Stomach (tissue), 9 donors: ENCODE measurements around the gene SPI1. TPM values are rescaled to one million over a fixed set of nuclear protein-coding genes. Genes with fewer than 3 reads are reported as not detected.

Experiments
- DNase-seq, 2 donors: peaks; one replicate each; pipeline versions ENCODE4 v3.0.0 to v3.0.0-alpha.2; 2013 to 2019
- H3K27ac ChIP-seq, 5 donors: fragments of 200-600 bp in 4 of 5; sonication (generic) in 4 of 5; one replicate each; pipeline ENCODE4 v1.5.1; 2013 to 2019; ENCODE audit warnings: mild to moderate bottlenecking in 1 of 5, moderate library complexity in 1 of 5
- H3K27me3 ChIP-seq, 3 donors: fragments of 200-600 bp; sonication (generic); one replicate each; pipeline ENCODE4 v1.5.1; 2017 to 2019; ENCODE audit warnings: mixed run types in 1 of 3
- H3K36me3 ChIP-seq, 4 donors: fragments of 200-600 bp; sonication (generic); 1 replicate in 3 of 4; 2 replicates in 1 of 4; pipeline ENCODE4 v1.5.1; 2016 to 2019
- H3K4me1 ChIP-seq, 4 donors: fragments of 200-600 bp; sonication (generic); one replicate each; pipeline ENCODE4 v1.5.1; 2016 to 2019
- H3K4me3 ChIP-seq, 4 donors: fragments of 200-600 bp; sonication (generic) in 3 of 4; one replicate each; pipeline ENCODE4 v1.5.1; 2016 to 2019; ENCODE audit warnings: mild to moderate bottlenecking in 1 of 4
- H3K9me3 ChIP-seq, 4 donors: fragments of 200-600 bp; sonication (generic); one replicate each; pipeline ENCODE4 v1.5.1; 2016 to 2019
- CTCF ChIP-seq, 7 experiments: fragments of 450-650 bp in 4 of 7; fragments of 200-600 bp in 3 of 7; sonication (generic) in 3 of 7; IDR thresholded peaks; one replicate each; pipeline ENCODE4 v1.5.1; 2016 to 2019; ENCODE audit warnings: antibody characterized with exemption in 7 of 7, control low read depth in 2 of 7, mild to moderate bottlenecking in 1 of 7
- EP300 ChIP-seq: sonication (generic); formaldehyde crosslinking; IDR thresholded peaks from one replicate; pipeline ENCODE4 v1.6.1; 2017; ENCODE audit warnings: antibody characterized with exemption
- POLR2A ChIP-seq, 4 donors: fragments of 450-650 bp; IDR thresholded peaks; one replicate each; pipeline ENCODE4 v1.6.1; 2016; ENCODE audit warnings: antibody characterized with exemption in 4 of 4, control low read depth in 2 of 4, mild to moderate bottlenecking in 1 of 4, moderate library complexity in 1 of 4
- POLR2AphosphoS5 ChIP-seq, 3 donors: sonication (generic); formaldehyde crosslinking; IDR thresholded peaks; one replicate each; pipeline ENCODE4 v1.6.1; 2016; ENCODE audit warnings: antibody characterized with exemption in 3 of 3
- WGBS, 5 donors: extraction: QIAGEN DNeasy Blood & Tissue Kit in 3 of 5; methylation state at CpG; one replicate each; pipeline versions ENCODE4 v1.1.5 to v1.1.7; 2013 to 2018; 5-methylcytosine and 5-hydroxymethylcytosine counted together
- intact Hi-C: fragments of 100-400 bp; cut with DNase I; formaldehyde crosslinking; loops from one replicate; pipeline ENCODE4 v1.15.1; 2023; ENCODE audit warnings: low total_unique reads
- polyA plus RNA-seq, 3 donors: library from polyadenylated mRNA; stranded (reverse); fragments of 200-250 nt; gene quantifications; one replicate each; pipeline ENCODE4 v1.2.3, GENCODE V29; 2013
- total RNA-seq, 5 donors: library from RNA; depleted of rRNA; stranded (reverse); fragments of >200 nt; gene quantifications; one replicate each; pipeline versions ENCODE4 v1.1.0 to v1.2.3, GENCODE V29; 2014 to 2016
- donor health status: healthy with polysubstance abuse.
- donor health status: Bipolar disorder and iron deficiency.
- donor health status: healthy.

Gene SPI1
- total and polyA plus RNA-seq, 8 donors: 2.6 to 24.3 (median 8.2) TPM

- H3K4me3 ChIP-seq: no peak overlapping the region
- no peak for DNase-seq
- TF ChIP-seq CTCF (IDR thresholded peaks at IDR 0.05): no peak
- TF ChIP-seq EP300: no peak
- TF ChIP-seq POLR2AphosphoS5 (IDR thresholded peaks at IDR 0.05): no peak
- TF ChIP-seq POLR2A (IDR thresholded peaks at IDR 0.05): no peak
- no peaks in the 10 kb centered on the region for H3K9me3 ChIP-seq
- H3K36me3 ChIP-seq: peaks cover 0 to 8% (median 0%) of the 10 kb centered on the region in 4 donors
- WGBS, 5 donors: 89 to 93% (median 92%) methylated on average over 6 to 8 of the region's 8 CpGs
- peaks cover 24 to 40% (median 28%) of the 10 kb centered on the region in 4 donors for H3K4me1 ChIP-seq
- no peaks in the 10 kb centered on the region for H3K27me3 ChIP-seq
- no peak overlapping the region for H3K27ac ChIP-seq
- intact Hi-C loops: no loop called here
Observed at GRCh38 chr11:47333886-47334443, 44.4 kb downstream of the SPI1 start.

GRCh38 chr11:47333526-47333845 is 44.9 kb downstream of the SPI1 start:
- no peaks in the 10 kb centered on the region for H3K27me3 ChIP-seq
- no peak overlapping the region for H3K27ac ChIP-seq
- H3K36me3 ChIP-seq: peaks cover 0 to 13% (median 0%) of the 10 kb centered on the region in 4 donors
- TF ChIP-seq CTCF (IDR thresholded peaks at IDR 0.05) (no peak), POLR2AphosphoS5 (IDR thresholded peaks at IDR 0.05) (no peak), EP300 (no peak), POLR2A (IDR thresholded peaks at IDR 0.05) (no peak)
- no peak overlapping the region for H3K4me3 ChIP-seq
- no peak for DNase-seq
- WGBS, 5 donors: 95 to 100% (median 96%) methylated on average over 5 to 14 of the region's 14 CpGs
- peaks cover 24 to 41% (median 28%) of the 10 kb centered on the region in 4 donors for H3K4me1 ChIP-seq
- no peaks in the 10 kb centered on the region for H3K9me3 ChIP-seq
- intact Hi-C loops: no loop called here

GRCh38 chr11:47332791-47333525 is 45.4 kb downstream of the SPI1 start:
- WGBS, 5 donors: 95 to 97% (median 96%) methylated on average over 19 to 20 of the region's 20 CpGs
- Histone ChIP-seq H3K36me3 (peaks cover 0 to 18% (median 0%) of the 10 kb centered on the region in 4 donors), H3K4me1 (peaks cover 24 to 41% (median 28%) of the 10 kb centered on the region in 4 donors), H3K27ac (peak overlapping the region in 4 of 5 donors; percentile 54 to 69 (median 61)), H3K4me3 (no peak overlapping the region), H3K27me3 (no peaks in the 10 kb centered on the region), H3K9me3 (no peaks in the 10 kb centered on the region)
- TF ChIP-seq POLR2AphosphoS5 (IDR thresholded peaks at IDR 0.05) (no peak), EP300 (no peak), POLR2A (IDR thresholded peaks at IDR 0.05) (no peak), CTCF (IDR thresholded peaks at IDR 0.05) (no peak)
- intact Hi-C loops: no loop called here
- DNase-seq: no peak

GRCh38 chr11:47332303-47332711 is 46.0 kb downstream of the SPI1 start:
- WGBS, 5 donors: 65 to 81% (median 71%) methylated on average over 13 of the region's 13 CpGs
- peak overlapping the region in 1 of 4 donors; percentile 9 for H3K4me3 ChIP-seq
- H3K4me1 ChIP-seq: peaks cover 24 to 41% (median 28%) of the 10 kb centered on the region in 4 donors
- H3K27me3 ChIP-seq: no peaks in the 10 kb centered on the region
- intact Hi-C loops: no loop called here
- no peak for DNase-seq
- TF ChIP-seq CTCF (IDR thresholded peaks at IDR 0.05) (no peak), POLR2A (IDR thresholded peaks at IDR 0.05) (no peak), POLR2AphosphoS5 (IDR thresholded peaks at IDR 0.05) (no peak), EP300 (no peak)
- peaks cover 0 to 24% (median 0%) of the 10 kb centered on the region in 4 donors for H3K36me3 ChIP-seq
- no peaks in the 10 kb centered on the region for H3K9me3 ChIP-seq
- H3K27ac ChIP-seq: peak overlapping the region; percentile 46 to 69 (median 57)
